NB4 (cell line): ENCODE results near the gene MOB2.

ENCODE experiments used
- DNase-seq: peaks from one replicate; pipeline ENCODE4 v3.0.0; 2010; ENCODE audit warnings: low read depth
- H3K4me3 ChIP-seq: one replicate; pipeline ENCODE4 v1.5.1; 2011; ENCODE audit warnings: mild to moderate bottlenecking, low read depth, low read length, moderate library complexity
- CTCF ChIP-seq: IDR thresholded peaks from one replicate; pipeline ENCODE4 v1.5.1; 2012; ENCODE audit warnings: low read depth, low read length
- MAX ChIP-seq: IDR thresholded peaks from 2 replicates; pipeline ENCODE4 v1.6.1; 2011; ENCODE audit warnings: low read depth, low read length
- MYC ChIP-seq: IDR thresholded peaks from 2 replicates; pipeline ENCODE4 v1.6.1; 2011; ENCODE audit warnings: low read depth, low read length
- POLR2A ChIP-seq: IDR thresholded peaks from 2 replicates; pipeline ENCODE4 v1.6.1; 2011; ENCODE audit warnings: mild to moderate bottlenecking; ENCODE audit not compliant: insufficient read length; ENCODE audit errors: extremely low read depth

MOB2 gene

GRCh38 chr11:1486054-1486825, at the start of gene MOB2:
MOB2 (minus strand) TSS chr11:1486779; CDS start chr11:1486556, 223 bp downstream.
- DNase-seq, result no peak
- TF ChIP-seq POLR2A, result no peak
- no peak for TF ChIP-seq CTCF
- no peak for TF ChIP-seq MAX
- TF ChIP-seq MYC, result no peak
- H3K4me3 ChIP-seq, result no peak within 1 kb of the TSS

GRCh38 chr11:1534682-1535081, 48.1 kb upstream of the MOB2 start:
- H3K4me3 ChIP-seq, result no peak overlapping the region
- DNase-seq, result no peak
- TF ChIP-seq MAX (no peak), CTCF (no peak), MYC (no peak), POLR2A (no peak)

- no peak overlapping the region for H3K4me3 ChIP-seq
- DNase-seq, result no peak
- TF ChIP-seq MYC, result no peak
- no peak for TF ChIP-seq POLR2A
- TF ChIP-seq CTCF, result no peak
- no peak for TF ChIP-seq MAX
Observed at GRCh38 chr11:1534171-1534570, 47.6 kb upstream of the MOB2 start.

GRCh38 chr11:1533342-1533725, 46.8 kb upstream of the MOB2 start:
- TF ChIP-seq POLR2A (no peak), CTCF (no peak), MAX (no peak), MYC (no peak)
- no peak overlapping the region for H3K4me3 ChIP-seq
- no peak for DNase-seq

- TF ChIP-seq CTCF (no peak), MYC (no peak), POLR2A (no peak), MAX (no peak)
- H3K4me3 ChIP-seq, result no peak overlapping the region
- no peak for DNase-seq
Observed at GRCh38 chr11:1532606-1533341, 46.2 kb upstream of the MOB2 start.
